K562 (cell line): ENCODE measurements around the gene ANKRD12. TPM values are rescaled to one million over a fixed set of nuclear protein-coding genes. Genes with fewer than 3 reads are reported as not detected.

Source experiments
- ATAC-seq: fragments of 200-7000 bp; cut with Tn5 transposase; 3 replicates; pipeline ENCODE4 v1.9.1; 2020; ENCODE audit warnings: moderate library complexity
- BruUV-seq: library from RNA; stranded (reverse); fragments of 400-500 nt; replicated peaks from 2 replicates; lab custom pipeline; 2021; lab: Mats Ljungman, UMichigan
- CTCF ChIA-PET: fragments of 300-600 bp; formaldehyde crosslinking; extraction: SDS; loops from one replicate; lab custom pipeline; 2021; ENCODE audit warnings: low intra/inter-chr PET ratio; lab: Yijun Ruan, JAX
- POLR2A ChIA-PET: fragments of 300-600, 350-650 bp; sonication (Branson Sonifier 250); formaldehyde crosslinking; extraction: SDS; loops from one replicate; lab custom pipeline; 2021; ENCODE audit warnings: antibody characterized with exemption, inconsistent platforms; lab: Yijun Ruan, JAX
- DNase-seq, 4 experiments: peaks; one replicate each; pipeline versions ENCODE4 v3.0.0 to v3.0.0-alpha.2; 2011 to 2018; ENCODE audit warnings: low spot score in 3 of 4, mixed read lengths in 3 of 4; ENCODE audit errors: extremely low read depth in 1 of 4
- FAIRE-seq: peaks from 2 replicates; lab custom pipeline; 2011; peaks lifted over from hg19 to GRCh38; lab: Jason Lieb, UNC
- H2AFZ ChIP-seq: 2 replicates; pipeline ENCODE4 v1.6.0; 2011; ENCODE audit warnings: low read depth, low read length, control low read depth, inconsistent platforms
- H3K27ac ChIP-seq: fragments of 200-600 bp; 3 replicates; pipeline ENCODE4 v1.8.0; 2011; ENCODE audit warnings: low read depth, mild to moderate bottlenecking, control low read depth, inconsistent platforms, low read length, moderate library complexity, mixed read lengths; ENCODE audit errors: extremely low read depth
- H3K27me3 ChIP-seq, 2 experiments: fragments of 300-600 bp in 1 of 2; 2 replicates in 1 of 2; 3 replicates in 1 of 2; pipeline versions ENCODE4 v1.6.0 to v1.8.0; 2011; ENCODE audit warnings: inconsistent platforms in 2 of 2, low read length in 2 of 2, mild to moderate bottlenecking in 1 of 2, mixed read lengths in 1 of 2, moderate library complexity in 1 of 2; ENCODE audit not compliant: control insufficient read depth in 2 of 2, insufficient read depth in 2 of 2
- H3K36me3 ChIP-seq: fragments of 300-600 bp; 3 replicates; pipeline ENCODE4 v1.8.0; 2011; ENCODE audit warnings: mild to moderate bottlenecking, low read length, inconsistent platforms; ENCODE audit not compliant: control insufficient read depth, insufficient read depth
- H3K4me1 ChIP-seq, 2 experiments: fragments of 200-600 bp in 1 of 2; replicated peaks in 1 of 2; 2 replicates in 1 of 2; 3 replicates in 1 of 2; pipeline versions ENCODE4 v1.5.1 to v1.8.0; 2011; ENCODE audit warnings: inconsistent platforms in 2 of 2, low read length in 2 of 2, mild to moderate bottlenecking in 1 of 2, mixed read lengths in 1 of 2, moderate library complexity in 1 of 2; ENCODE audit not compliant: control insufficient read depth in 2 of 2, insufficient read depth in 2 of 2
- H3K4me2 ChIP-seq: 2 replicates; pipeline ENCODE4 v1.6.1; 2011; ENCODE audit warnings: low read length, control low read depth, inconsistent platforms, mixed read lengths; ENCODE audit not compliant: insufficient read depth
- H3K4me3 ChIP-seq: fragments of 200-600 bp; sonication (generic), shearing (Covaris generic); 2 replicates; pipeline ENCODE4 v1.5.1; 2016; ENCODE audit warnings: control low read depth, inconsistent platforms
- H3K79me2 ChIP-seq: fragments of 200-600 bp; 3 replicates; pipeline ENCODE4 v1.8.0; 2011; ENCODE audit warnings: low read length, inconsistent platforms; ENCODE audit not compliant: control insufficient read depth, insufficient read depth
- H3K9ac ChIP-seq, 2 experiments: 2 replicates each; pipeline versions ENCODE4 v1.6.0 to v1.6.1; 2011; ENCODE audit warnings: low read depth in 2 of 2, low read length in 2 of 2, control low read depth in 1 of 2, inconsistent platforms in 1 of 2, mild to moderate bottlenecking in 1 of 2, mixed read lengths in 1 of 2; ENCODE audit not compliant: insufficient read depth in 1 of 2
- H3K9me1 ChIP-seq: one replicate; pipeline ENCODE4 v1.6.0; 2011; ENCODE audit warnings: inconsistent platforms, mild to moderate bottlenecking, low read length, moderate library complexity; ENCODE audit not compliant: control insufficient read depth, insufficient read depth
- H3K9me3 ChIP-seq: replicated peaks from 2 replicates; pipeline ENCODE4 v1.5.1; 2011; ENCODE audit warnings: low read depth, low read length, inconsistent platforms; ENCODE audit not compliant: control insufficient read depth, insufficient read depth
- H4K20me1 ChIP-seq: replicated peaks from 2 replicates; pipeline ENCODE4 v1.6.1; 2011; ENCODE audit warnings: low read length, inconsistent platforms, mixed read lengths; ENCODE audit not compliant: control insufficient read depth, insufficient read depth
- ASH1L ChIP-seq: fragments of 450-650 bp; IDR thresholded peaks from 2 replicates; pipeline ENCODE4 v1.6.1; 2018; ENCODE audit warnings: borderline replicate concordance, mild to moderate bottlenecking, low read depth; ENCODE audit not compliant: partially characterized antibody
- NR3C1 ChIP-seq: sonication (generic); formaldehyde crosslinking; IDR thresholded peaks from 2 replicates; pipeline ENCODE4 v1.8.1; 2022; ENCODE audit warnings: missing genetic modification reagents
- ZNF766 ChIP-seq: fragments of 200-800 bp; sonication (Bioruptor generic); conservative IDR thresholded peaks from 2 replicates; pipeline ENCODE4 v1.6.1; 2016; ENCODE audit warnings: missing genetic modification characterization, missing compliant biosample characterization
- WGBS: fragments of 100-300 bp; shearing (Covaris generic); methylation state at CpG from one replicate; pipeline ENCODE4 v1.1.6; 2016; ENCODE audit warnings: low coverage, mixed read lengths; ENCODE audit not compliant: insufficient coverage; ENCODE audit errors: missing lambda C conversion rate; 5-methylcytosine and 5-hydroxymethylcytosine counted together
- in situ Hi-C: fragments of 300-500 bp; cut with MboI; formaldehyde crosslinking; loops from 4 replicates; pipeline ENCODE4 v1.15.0; 2018; ENCODE audit warnings: inconsistent platforms, mixed read lengths
- intact Hi-C: fragments of 100-400 bp; cut with micrococcal nuclease; formaldehyde crosslinking; loops from 2 replicates; pipeline ENCODE4 v1.14.2; 2022
- polyA plus RNA-seq, 8 experiments: library from polyadenylated mRNA; depleted of rRNA in 4 of 8; stranded (reverse) in 5 of 8; unstranded in 3 of 8; fragments of >200 nt; fragmentation: Nextera tagmentation in 2 of 8; fragmentation: Illumina TruSeq in 1 of 8; extraction: Ambion mirVana in 2 of 8; extraction: Trizol in 1 of 8; gene quantifications; 2 replicates each; pipeline versions ENCODE4 v1.2.1 to v1.2.3, GENCODE V29; 2011 to 2014; ENCODE audit warnings: inconsistent platforms in 1 of 8, missing spikeins in 1 of 8
- total RNA-seq, 7 experiments: library from RNA; depleted of rRNA in 6 of 7; stranded (reverse); fragments of >200 nt in 6 of 7; fragmentation: Illumina TruSeq in 2 of 7; extraction: Trizol in 2 of 7; gene quantifications; 2 replicates each; pipeline versions ENCODE4 v1.2.1 to v1.2.3, GENCODE V29; 2011 to 2021; ENCODE audit warnings: low replicate concordance in 1 of 7
- TF ChIP-seq, protein P1 (sequence below): fragments of 250-450 bp; sonication (Bioruptor Pico); IDR thresholded peaks from 2 replicates; pipeline ENCODE4 v1.5.0; 2021; ENCODE audit warnings: mild to moderate bottlenecking, borderline replicate concordance

ANKRD12 gene
- total and polyA plus RNA-seq, 9 of the 15 experiments (the other 6 are each of a cell fraction or from before 2014, with no cell fraction given): 6.6 to 28.2 (median 16.0) TPM

DNA sequence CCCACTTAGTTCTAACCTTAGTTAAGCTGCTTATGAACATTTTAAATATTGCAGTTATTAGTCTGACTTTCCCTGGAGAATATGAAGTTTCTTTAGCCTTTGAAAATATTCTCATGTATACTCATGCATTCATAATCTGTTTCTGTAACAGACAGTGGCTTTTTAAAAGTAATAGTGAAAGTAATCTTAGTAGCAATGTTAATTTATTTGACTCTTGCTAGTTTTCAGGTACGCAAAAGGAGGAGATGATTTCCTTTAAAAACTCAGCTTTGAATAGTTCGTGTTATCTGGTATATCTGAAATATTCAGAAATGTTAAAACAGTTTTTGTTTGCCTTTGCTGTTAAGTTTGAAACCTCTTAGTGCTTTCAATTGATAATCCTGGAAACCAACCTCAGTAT, 3.8 kb downstream of the ANKRD12 start:
- intact Hi-C loops (loop anchor here (10.0 kb wide), 1 partner anchor 374 kb away; no protein-coding TSS in a partner anchor), in situ Hi-C loops (no loop called here)
- ChIA-PET POLR2A (interaction anchor here (1.6 kb wide), 1 partner anchor 39 kb away, joined by 4 read pairs; no protein-coding TSS in a partner anchor), CTCF (no interaction called here)
- ATAC-seq (no peak), FAIRE-seq (no peak), DNase-seq (no peak)
- H3K36me3 ChIP-seq: peaks cover 7% of the 10 kb centered on the region; the same call in 2 of the 3 replicates
- TF ChIP-seq NR3C1 (CRISPR knock-in tag) (no peak), ZNF766 (CRISPR knock-in tag) (no peak), ASH1L (peak; percentile 7)
- TF ChIP-seq, protein P1, sequence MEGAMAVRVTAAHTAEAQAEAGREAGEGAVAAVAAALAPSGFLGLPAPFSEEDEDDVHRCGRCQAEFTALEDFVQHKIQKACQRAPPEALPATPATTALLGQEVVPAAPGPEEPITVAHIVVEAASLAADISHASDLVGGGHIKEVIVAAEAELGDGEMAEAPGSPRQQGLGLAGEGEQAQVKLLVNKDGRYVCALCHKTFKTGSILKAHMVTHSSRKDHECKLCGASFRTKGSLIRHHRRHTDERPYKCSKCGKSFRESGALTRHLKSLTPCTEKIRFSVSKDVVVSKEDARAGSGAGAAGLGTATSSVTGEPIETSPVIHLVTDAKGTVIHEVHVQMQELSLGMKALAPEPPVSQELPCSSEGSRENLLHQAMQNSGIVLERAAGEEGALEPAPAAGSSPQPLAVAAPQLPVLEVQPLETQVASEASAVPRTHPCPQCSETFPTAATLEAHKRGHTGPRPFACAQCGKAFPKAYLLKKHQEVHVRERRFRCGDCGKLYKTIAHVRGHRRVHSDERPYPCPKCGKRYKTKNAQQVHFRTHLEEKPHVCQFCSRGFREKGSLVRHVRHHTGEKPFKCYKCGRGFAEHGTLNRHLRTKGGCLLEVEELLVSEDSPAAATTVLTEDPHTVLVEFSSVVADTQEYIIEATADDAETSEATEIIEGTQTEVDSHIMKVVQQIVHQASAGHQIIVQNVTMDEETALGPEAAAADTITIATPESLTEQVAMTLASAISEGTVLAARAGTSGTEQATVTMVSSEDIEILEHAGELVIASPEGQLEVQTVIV (CRISPR knock-in tag): no peak
- peaks cover 86% of the 10 kb centered on the region for H3K79me2 ChIP-seq
- WGBS: 23% methylated on average over 2 of the region's 2 CpGs
- H3K9ac ChIP-seq: peak overlapping the region in 1 of 2 experiments; percentile 76; a peak in 3 of 4 replicates
- H4K20me1 ChIP-seq: no peaks in the 10 kb centered on the region
- BruUV-seq: no TSS peak
- H3K9me3 ChIP-seq: no peaks in the 10 kb centered on the region
- H3K4me3 ChIP-seq: no peak overlapping the region
- H2AFZ ChIP-seq: no peak overlapping the region
- peak overlapping the region; percentile 99 for H3K4me2 ChIP-seq
- no peaks in the 10 kb centered on the region for H3K27me3 ChIP-seq
- H3K27ac ChIP-seq: peak overlapping the region; percentile 6; the same call in 2 of the 3 replicates
- H3K4me1 ChIP-seq: peaks cover 9 to 12% of the 10 kb centered on the region in 2 experiments; a peak in 4 of 5 replicates
- H3K9me1 ChIP-seq: no peaks in the 10 kb centered on the region
